ENCODE data around the gene CYP51A1. TPM values are rescaled to one million over a fixed set of nuclear protein-coding genes. Genes with fewer than 3 reads are reported as not detected.

Gene CYP51A1
- 110 TPM for total RNA-seq

GRCh38 chr7:92134271-92135051, at the start of gene CYP51A1:
Gene CYP51A1 (minus strand): TSS chr7:92134477. CDS start chr7:92134364, 113 bp downstream.

GRCh38 chr7:92178928-92179924, 44.9 kb upstream of the CYP51A1 start, which contains the start of gene LRRD1:
Gene LRRD1 (minus strand): TSS chr7:92179142. CDS start chr7:92165202, 13,940 bp downstream.

Other genes starting within 250 kb of the CYP51A1 start
- gene AKAP9, start 193.6 kb downstream of the CYP51A1 start, total RNA-seq = 302 TPM
- gene LRRD1, start 44.7 kb upstream of the CYP51A1 start, total RNA-seq = 0.44 TPM
- 137 TPM for gene KRIT1, start 111.4 kb upstream of the CYP51A1 start, total RNA-seq
- gene ANKIB1, start 111.5 kb upstream of the CYP51A1 start, total RNA-seq = 63.7 TPM

Data from camera-type eye (tissue), 1 donor.